ENCODE data around the gene TGFBI.

The TGFBI gene

GRCh38 chr5:136084698-136085097, 55.9 kb downstream of the TGFBI start:
- H3K27me3 ChIP-seq (ENCODE audit: insufficient read depth, low read length, poor library complexity): peaks cover 7% of the 10 kb centered on the region
- DNase-seq: no peak

GRCh38 chr5:136086783-136087566, 58.2 kb downstream of the TGFBI start:
- DNase-seq (no peak), ATAC-seq (ENCODE audit: insufficient read depth, low read depth) (no peak)
- Histone ChIP-seq H3K9ac (ENCODE audit: low read depth, low read length) (no peak overlapping the region), H3K4me3 (ENCODE audit: low read depth in 1 of 2, low read length in 2 of 2) (no peak overlapping the region), H3K4me2 (ENCODE audit: insufficient read depth, low read length) (no peak overlapping the region), H3K4me1 (ENCODE audit: insufficient read depth, low read length) (no peaks in the 10 kb centered on the region), H2AFZ (ENCODE audit: low read depth, low read length) (no peak overlapping the region), H3K27ac (ENCODE audit: low read length) (no peak overlapping the region), H3K9me3 (ENCODE audit: insufficient read depth, low read length, severe bottlenecking) (no peaks in the 10 kb centered on the region), H3K36me3 (ENCODE audit: insufficient read depth, low read length) (no peaks in the 10 kb centered on the region), H4K20me1 (ENCODE audit: insufficient read depth, low read length) (no peaks in the 10 kb centered on the region), H3K79me2 (ENCODE audit: insufficient read depth, low read length) (no peaks in the 10 kb centered on the region), H3K27me3 (ENCODE audit: insufficient read depth, low read length, poor library complexity) (peaks cover 4% of the 10 kb centered on the region)
- no peak for TF ChIP-seq CTCF (IDR thresholded peaks at IDR 0.05; ENCODE audit: borderline replicate concordance, extremely low read depth, low read length, poor library complexity, severe bottlenecking)

More at GRCh38 chr5:136084698-136085097, 55.9 kb downstream of the TGFBI start:
- ATAC-seq (ENCODE audit: insufficient read depth, low read depth): no peak
- no peaks in the 10 kb centered on the region for H3K36me3 ChIP-seq (ENCODE audit: insufficient read depth, low read length)
- no peak overlapping the region for H2AFZ ChIP-seq (ENCODE audit: low read depth, low read length)
- no peaks in the 10 kb centered on the region for H3K9me3 ChIP-seq (ENCODE audit: insufficient read depth, low read length, severe bottlenecking)
- no peaks in the 10 kb centered on the region for H3K79me2 ChIP-seq (ENCODE audit: insufficient read depth, low read length)
- H3K9ac ChIP-seq (ENCODE audit: low read depth, low read length): no peak overlapping the region
- no peak overlapping the region for H3K4me3 ChIP-seq (ENCODE audit: low read depth in 1 of 2, low read length in 2 of 2)
- TF ChIP-seq EZH2 (IDR thresholded peaks at IDR 0.05; ENCODE audit: borderline replicate concordance, low read depth, low read length, severe bottlenecking) (no peak), CTCF (IDR thresholded peaks at IDR 0.05; ENCODE audit: borderline replicate concordance, extremely low read depth, low read length, poor library complexity, severe bottlenecking) (no peak)
- H3K4me2 ChIP-seq (ENCODE audit: insufficient read depth, low read length): no peak overlapping the region
- H3K4me1 ChIP-seq (ENCODE audit: insufficient read depth, low read length): no peaks in the 10 kb centered on the region
- H4K20me1 ChIP-seq (ENCODE audit: insufficient read depth, low read length): no peaks in the 10 kb centered on the region
- H3K27ac ChIP-seq (ENCODE audit: low read length): no peak overlapping the region

- Histone ChIP-seq H3K27ac (ENCODE audit: low read length) (no peak overlapping the region), H2AFZ (ENCODE audit: low read depth, low read length) (no peak overlapping the region), H3K4me3 (ENCODE audit: low read depth in 1 of 2, low read length in 2 of 2) (no peak overlapping the region), H4K20me1 (ENCODE audit: insufficient read depth, low read length) (no peaks in the 10 kb centered on the region), H3K4me2 (ENCODE audit: insufficient read depth, low read length) (no peak overlapping the region), H3K4me1 (ENCODE audit: insufficient read depth, low read length) (no peaks in the 10 kb centered on the region), H3K27me3 (ENCODE audit: insufficient read depth, low read length, poor library complexity) (peaks cover 4% of the 10 kb centered on the region), H3K9me3 (ENCODE audit: insufficient read depth, low read length, severe bottlenecking) (no peaks in the 10 kb centered on the region), H3K36me3 (ENCODE audit: insufficient read depth, low read length) (no peaks in the 10 kb centered on the region), H3K9ac (ENCODE audit: low read depth, low read length) (no peak overlapping the region), H3K79me2 (ENCODE audit: insufficient read depth, low read length) (no peaks in the 10 kb centered on the region)
- ATAC-seq (ENCODE audit: insufficient read depth, low read depth) (no peak), DNase-seq (no peak)
- TF ChIP-seq CTCF (IDR thresholded peaks at IDR 0.05; ENCODE audit: borderline replicate concordance, extremely low read depth, low read length, poor library complexity, severe bottlenecking) (no peak), EZH2 (IDR thresholded peaks at IDR 0.05; ENCODE audit: borderline replicate concordance, low read depth, low read length, severe bottlenecking) (no peak)
Measured at GRCh38 chr5:136087961-136088871, 59.4 kb downstream of the TGFBI start.

All from DND-41 (cell line).